ENCODE measurements around the gene PREX1.

The PREX1 gene

DNA sequence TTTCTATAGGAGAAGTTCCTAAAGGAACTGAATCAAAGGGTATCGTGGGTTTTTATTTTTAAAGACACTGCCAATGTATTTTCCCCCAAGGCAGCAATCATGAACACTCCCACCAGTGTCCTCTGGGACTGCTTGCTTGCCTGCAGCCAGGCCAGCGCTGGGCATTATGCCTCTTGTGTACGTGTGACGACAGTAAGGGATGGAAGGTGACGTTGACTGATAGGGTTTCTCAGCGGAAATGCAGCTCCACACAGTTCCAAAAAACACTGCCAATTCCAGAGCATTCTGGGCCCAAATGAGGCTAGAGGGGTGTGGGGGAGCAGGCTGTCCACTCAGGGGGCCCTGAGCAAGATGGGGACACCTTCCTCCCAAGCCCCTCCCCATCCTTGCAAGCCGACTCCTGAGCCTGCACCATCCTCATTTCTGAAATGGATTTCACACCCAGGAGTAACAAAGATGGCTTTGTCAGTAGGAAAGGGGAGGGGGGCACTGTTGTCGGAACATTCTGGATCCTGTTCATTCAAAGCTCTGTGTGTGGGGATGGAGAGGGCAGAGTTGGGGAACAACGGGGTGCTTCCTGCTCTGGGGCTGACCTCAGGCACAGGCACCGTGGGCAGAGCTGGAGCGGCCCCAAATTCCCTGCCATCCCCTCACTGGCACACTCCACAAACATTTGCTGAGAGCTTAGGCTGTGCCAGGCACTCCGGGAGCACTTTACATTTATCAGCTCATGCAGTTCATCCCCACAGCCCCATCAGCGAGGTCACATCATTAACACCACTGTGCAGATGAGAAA lies 20.0 kb downstream of the PREX1 start:
- no peak for DNase-seq

DNA sequence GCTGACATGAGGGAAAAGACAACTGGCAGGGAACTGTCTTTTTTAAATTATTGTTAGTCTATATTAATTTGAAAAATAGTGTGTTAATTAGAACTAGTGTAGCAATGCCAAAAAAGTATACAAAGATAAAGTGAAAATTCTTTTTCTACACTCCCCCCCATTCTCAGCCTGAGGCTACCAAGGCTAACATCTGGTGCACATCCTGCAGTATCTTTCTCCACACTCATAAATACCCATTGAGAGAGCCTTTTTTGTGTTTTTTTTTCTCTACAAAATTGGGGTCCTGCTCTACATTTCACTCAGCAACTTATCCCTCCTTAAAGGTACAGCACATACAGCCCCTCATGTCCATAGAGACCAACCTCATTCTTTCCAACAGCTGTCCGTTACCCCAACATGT lies 20.7 kb downstream of the PREX1 start:
- DNase-seq, result no peak

DNA sequence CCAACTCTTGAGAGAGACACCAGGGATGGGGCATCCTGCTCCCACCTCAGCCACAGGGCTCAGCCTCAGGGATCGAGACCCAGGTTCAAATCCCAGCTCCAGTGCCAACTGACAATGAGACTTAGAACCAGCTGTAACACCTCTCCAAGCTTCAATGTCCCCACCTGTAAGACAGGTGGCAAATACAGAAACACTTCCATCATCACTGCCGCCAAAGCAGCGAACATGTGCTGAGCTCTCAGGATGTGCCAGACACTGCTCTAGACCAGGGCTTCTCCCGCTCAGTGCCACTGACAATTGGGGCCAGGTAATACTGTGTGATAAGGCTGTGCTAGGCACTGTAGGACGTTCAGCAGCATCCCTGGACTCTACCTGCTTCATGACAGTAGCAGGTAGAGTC lies 22.1 kb downstream of the PREX1 start:
- no peak for DNase-seq

DNA sequence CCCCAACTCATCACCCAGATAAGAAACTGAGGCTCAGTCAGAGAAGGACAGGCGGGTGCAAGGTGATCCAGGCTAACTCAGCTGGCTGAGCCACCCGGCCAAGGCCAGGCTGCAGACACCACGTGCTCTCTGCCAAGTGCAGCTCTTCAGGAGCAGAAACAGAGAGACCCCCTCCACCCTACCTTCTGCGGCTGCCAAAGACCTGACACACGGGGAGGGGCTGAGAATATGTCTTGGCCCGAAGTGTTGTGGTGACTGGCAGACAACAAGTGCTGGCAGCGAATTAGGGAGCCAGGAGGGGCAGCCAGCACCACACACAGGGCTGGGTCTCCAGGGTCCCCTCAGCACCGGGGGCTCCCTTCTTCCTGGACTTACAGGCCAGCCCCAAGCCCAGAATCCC lies 22.5 kb downstream of the PREX1 start:
- DNase-seq, result no peak

DNA sequence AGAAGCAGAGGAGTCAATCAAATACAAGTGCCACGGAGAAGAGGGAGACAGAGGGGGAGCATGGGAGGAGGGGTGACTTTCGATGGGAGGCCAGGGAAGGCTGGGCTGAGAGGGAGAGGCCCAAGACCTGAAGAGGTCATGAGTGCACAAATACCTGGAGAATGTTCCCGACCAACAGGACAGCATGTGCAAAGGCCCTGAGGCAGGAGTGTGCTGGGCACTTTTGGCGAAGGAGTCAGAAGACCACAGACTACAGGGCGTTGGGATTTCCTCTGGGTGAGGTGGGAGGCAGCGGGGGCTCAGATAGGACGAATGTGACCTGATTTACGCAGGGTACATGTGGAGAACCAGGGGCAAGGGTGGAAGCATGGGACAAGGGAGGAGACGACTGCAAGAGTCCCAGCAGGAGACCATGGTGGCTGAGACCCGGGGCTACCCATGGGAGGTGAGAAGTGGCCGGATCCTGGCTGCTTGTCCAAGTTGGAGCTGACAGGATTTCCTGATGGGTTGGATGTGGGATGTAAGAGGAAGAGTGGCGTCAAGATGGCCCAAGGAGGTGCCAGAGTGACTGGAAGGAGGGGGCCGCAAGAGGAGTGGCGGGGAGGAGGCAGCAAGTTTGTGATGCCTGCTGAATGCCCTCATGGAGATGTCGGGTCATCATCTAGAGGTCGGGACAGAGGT lies 23.4 kb downstream of the PREX1 start:
- DNase-seq, result no peak

DNA sequence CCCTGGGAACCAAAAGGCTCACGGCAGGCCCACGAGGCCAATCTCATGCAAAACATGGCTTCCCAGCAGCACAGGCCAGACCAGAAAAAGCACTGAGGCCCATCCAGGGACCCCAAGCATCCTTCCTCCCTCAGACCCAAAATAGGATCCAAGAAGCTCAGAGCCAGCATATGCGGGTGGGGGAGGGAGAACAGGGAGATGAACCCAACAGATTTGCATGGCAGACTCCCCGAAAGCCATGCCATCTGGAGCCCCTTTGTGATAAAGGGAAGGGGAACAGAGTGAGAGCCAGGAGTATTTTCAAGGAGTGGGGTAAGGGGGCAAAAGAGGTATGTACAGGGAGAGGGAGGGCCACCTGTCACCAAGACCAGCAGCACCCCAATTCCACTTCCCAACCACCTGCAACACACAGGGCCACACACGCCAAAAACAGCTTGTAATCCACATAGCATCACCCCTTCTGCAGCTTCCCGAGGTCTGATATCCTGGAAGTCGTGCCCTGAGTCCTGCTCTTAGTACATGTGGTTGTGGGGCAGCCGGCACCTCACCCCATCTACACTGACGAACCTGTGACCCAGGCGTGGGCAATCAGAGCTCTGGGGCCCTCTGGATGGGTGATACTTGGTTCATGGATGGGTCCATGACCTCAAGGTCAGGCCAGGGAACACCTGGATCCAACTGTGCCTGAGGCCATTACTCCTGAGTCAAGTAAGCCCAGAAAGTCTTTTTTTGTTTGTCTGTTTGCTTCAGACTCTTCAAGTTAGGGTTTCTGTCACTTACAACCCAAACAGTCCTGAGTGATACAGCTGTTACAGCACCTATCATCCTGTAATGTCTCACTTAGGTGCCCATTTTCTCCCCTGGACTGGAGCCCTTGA lies 24.4 kb downstream of the PREX1 start:
- DNase-seq, result no peak

GRCh38 chr20:48802647-48803046 lies 25.2 kb downstream of the PREX1 start:
- DNase-seq, result no peak

DNA sequence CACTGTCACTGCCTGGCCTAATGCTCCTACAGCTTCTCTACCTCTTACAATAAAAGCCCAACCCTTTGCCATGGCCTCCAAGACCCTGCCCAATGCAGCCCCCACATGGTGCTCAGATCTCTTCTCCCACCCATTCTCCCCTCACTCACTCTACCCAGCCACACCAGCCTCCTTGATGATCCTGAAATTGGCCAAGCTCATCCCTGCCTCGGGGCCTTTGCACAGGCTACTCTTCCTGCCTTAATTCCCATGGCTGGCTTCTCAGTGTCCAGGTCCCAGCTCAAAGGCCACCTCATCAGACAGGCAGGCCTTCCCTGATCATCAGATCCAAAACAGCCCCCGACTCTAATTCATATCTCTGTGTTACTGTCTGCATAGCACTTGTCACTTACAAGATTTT lies 25.6 kb downstream of the PREX1 start:
- no peak for DNase-seq

DNA sequence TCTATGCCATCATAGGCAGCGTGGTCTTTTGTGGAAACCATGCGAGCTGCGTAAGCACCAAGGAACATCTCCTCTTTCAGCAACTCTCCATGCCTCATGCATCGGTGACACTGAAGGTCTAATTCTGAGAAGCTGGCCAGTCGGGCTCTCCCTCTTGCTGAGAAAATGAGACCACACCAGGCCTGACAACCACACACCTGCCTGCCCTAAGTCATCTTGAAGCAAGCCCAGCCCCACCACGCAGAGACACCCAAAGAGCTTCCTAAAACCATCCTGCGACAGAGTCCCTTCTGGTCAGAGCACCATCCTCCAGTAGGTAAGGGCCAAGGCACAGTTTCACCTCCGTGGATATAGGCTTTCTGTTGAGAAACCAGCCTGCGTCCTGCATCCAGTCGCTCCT lies 26.6 kb downstream of the PREX1 start:
- DNase-seq, result no peak

DNA sequence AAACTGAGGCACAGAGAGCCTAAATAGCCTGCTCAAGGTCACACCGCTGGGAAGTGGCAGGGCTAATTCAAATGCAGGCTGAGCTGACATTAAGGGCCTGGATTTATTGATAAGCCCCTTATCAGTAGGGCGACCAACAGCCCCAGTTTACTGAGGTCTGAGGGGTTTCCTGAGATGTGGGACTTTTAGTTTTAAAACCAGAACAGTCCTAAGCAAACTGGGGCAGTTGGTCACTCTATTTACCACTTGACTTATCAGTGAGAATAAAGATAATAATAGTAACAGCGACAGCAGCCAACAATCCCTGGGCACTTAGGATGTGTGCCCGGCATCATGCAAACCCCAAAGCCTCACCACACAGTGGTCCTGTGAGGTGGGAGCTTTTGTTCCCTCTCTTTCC lies 27.6 kb downstream of the PREX1 start:
- no peak for DNase-seq

GRCh38 chr20:48799328-48800105 lies 28.3 kb downstream of the PREX1 start:
- no peak for DNase-seq

GRCh38 chr20:48797850-48798747 lies 29.7 kb downstream of the PREX1 start:
- no peak for DNase-seq

- DNase-seq, result no peak
Measured at GRCh38 chr20:48797275-48797825, 30.4 kb downstream of the PREX1 start.

DNA sequence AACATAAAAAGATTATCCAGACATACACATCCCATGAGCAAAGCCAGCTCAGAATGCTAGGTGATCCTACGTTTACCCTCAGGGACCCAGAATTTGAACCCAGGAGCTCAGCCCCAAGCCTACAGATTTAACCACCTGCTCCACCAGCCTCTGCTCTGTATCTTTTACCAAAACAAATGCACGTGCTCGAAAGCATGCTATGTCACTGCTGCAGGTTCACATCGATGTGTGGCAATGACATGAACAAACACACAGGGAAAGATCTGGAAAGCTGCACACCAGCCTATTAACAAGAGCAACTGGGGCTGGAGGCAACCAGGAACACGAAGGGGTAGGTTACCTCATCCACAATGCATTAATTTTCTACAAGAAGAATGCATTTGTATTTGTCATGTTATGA lies 32.1 kb downstream of the PREX1 start:
- DNase-seq, result no peak

GRCh38 chr20:48794816-48795457 lies 32.9 kb downstream of the PREX1 start:
- DNase-seq, result no peak

DNA sequence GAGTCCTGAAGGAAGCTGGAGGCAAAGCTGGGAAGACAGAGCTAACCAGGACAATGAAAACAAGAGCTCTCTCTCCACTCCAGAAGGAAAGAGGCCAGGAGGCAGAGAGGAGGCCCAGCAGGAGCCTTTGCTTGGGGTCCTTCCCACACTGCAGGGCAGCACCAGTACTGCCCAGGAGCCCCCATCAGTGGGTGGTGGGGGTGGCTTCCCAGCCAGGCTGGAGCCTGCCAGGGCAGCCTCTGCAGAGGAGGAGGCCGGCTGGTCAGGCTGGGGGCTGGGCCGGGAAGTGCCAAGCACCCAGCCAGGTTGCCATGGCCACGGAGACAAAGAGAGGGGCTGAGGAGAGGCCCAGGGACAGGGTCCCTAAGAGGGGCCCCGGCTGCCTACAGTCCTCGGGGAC lies 33.4 kb downstream of the PREX1 start:
- no peak for DNase-seq

DNA sequence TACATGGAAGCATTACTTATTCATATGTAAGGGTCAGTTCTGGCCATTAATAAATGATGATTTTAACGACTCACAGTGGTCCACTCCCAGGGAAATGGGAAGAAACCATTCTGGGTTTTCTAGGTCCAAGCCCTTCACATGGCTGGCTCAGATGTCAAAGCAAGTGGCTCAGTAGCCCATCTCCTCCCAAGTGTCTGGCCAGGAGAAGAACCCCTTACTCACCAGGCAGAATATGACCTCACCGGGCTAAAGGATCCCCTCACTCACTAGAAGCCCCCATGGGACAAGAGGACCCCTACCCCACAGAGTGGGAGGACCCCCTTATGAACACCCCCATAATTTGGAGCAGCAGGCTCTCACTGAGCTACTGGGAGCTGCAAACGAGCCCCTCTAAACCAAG lies 34.0 kb downstream of the PREX1 start:
- no peak for DNase-seq

DNA sequence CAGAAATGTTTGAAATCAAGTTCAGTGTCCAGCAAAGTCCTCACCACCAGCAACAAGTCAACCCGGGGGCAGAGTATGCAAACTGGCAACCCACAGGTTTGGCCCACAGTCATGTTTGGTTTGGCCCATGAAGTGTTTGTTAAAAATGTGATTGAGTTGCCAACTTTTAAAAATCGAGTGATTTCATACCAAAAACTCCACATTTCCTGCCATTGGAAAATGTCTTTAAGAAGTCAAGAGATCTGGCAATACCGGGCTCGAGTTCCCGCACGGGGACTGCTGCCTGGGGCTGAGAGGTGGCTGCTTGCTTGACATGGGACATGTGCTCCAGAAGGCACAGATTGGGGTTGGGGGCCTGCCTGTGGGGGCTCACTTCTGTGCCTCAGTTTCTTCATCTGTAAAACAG lies 36.1 kb downstream of the PREX1 start:
- DNase-seq, result no peak

DNA sequence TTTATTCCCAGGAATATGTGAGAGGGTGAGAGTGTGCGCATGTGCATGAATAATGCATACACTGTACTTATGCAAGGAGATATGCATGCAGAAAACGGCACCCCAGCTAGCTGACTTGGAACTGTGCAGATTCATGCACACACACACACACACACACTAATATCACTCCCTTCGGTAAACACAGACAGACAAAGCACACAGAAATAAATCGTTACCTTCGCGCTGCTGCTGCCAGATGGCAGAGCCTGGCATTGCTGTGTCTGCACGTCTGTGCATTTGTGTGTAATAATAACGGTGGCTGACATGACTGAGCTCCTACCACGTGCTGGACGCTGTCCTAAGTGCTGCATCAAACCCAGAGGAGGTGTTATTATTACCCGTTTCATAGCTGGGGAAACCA lies 36.8 kb downstream of the PREX1 start:
- no peak for DNase-seq

DNA sequence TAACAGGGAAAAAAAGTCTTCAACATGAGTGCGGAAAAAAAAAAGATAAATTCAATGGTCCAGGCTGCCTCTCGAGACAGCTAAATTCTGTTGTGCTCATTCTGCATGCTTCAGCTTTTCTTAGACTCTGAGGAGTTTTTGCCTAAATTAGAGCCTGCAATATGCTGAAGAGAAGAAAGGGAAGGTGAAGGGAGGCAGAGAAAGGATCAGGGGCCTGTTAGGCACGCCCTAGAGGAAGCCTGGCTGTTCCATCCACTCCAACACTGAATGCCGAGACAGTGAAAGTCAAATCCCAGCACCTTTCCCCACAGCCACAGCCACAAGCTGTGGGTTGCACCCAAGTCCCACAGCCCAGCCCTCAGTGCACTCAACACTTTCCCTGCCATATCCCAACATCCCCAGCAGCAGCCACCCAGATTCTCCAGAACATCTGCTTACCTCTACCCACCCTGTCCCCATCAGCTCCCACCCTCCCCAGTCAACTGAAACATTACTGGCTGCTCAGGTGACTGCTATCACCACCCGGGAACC lies 37.3 kb downstream of the PREX1 start:
- no peak for DNase-seq
